Upper lobe of left lung (tissue), 6 donors: ENCODE measurements around the gene SLC25A42. TPM values are rescaled to one million over a fixed set of nuclear protein-coding genes. Genes with fewer than 3 reads are reported as not detected.

Experiments used
- ATAC-seq, 2 donors: fragments of 200-7000 bp; cut with Tn5 transposase; one replicate each; pipeline ENCODE4 v1.9.1; 2022; ENCODE audit warnings: mild to moderate bottlenecking in 2 of 2, moderate library complexity in 2 of 2; ENCODE audit not compliant: low FRiP score in 2 of 2
- DNase-seq, 2 donors: peaks; one replicate each; pipeline ENCODE4 v3.0.0-alpha.2; 2019 to 2020
- H3K27ac ChIP-seq, 4 donors: fragments of 200-600 bp; sonication (generic); one replicate each; pipeline ENCODE4 v1.5.1; 2016 to 2019
- H3K27me3 ChIP-seq, 4 donors: fragments of 200-600 bp; sonication (generic); one replicate each; pipeline ENCODE4 v1.5.1; 2017 to 2019
- H3K36me3 ChIP-seq, 4 donors: fragments of 200-600 bp; sonication (generic); one replicate each; pipeline ENCODE4 v1.5.1; 2016 to 2019
- H3K4me1 ChIP-seq, 4 donors: fragments of 200-600 bp; sonication (generic); one replicate each; pipeline ENCODE4 v1.5.1; 2018 to 2019
- H3K4me3 ChIP-seq, 4 donors: fragments of 200-600 bp; sonication (generic); one replicate each; pipeline ENCODE4 v1.5.1; 2017 to 2019; ENCODE audit warnings: mild to moderate bottlenecking in 2 of 4, moderate library complexity in 1 of 4
- H3K9me3 ChIP-seq, 4 donors: fragments of 200-600 bp; sonication (generic); one replicate each; pipeline ENCODE4 v1.5.1; 2018 to 2019
- EP300 ChIP-seq, 4 donors: sonication (generic); formaldehyde crosslinking; IDR thresholded peaks; one replicate each; pipeline ENCODE4 v1.5.1; 2017; ENCODE audit warnings: antibody characterized with exemption in 4 of 4, control low read depth in 2 of 4
- POLR2A ChIP-seq, 4 donors: fragments of 450-650 bp; IDR thresholded peaks; one replicate each; pipeline ENCODE4 v1.5.1; 2016 to 2017; ENCODE audit warnings: antibody characterized with exemption in 4 of 4, mild to moderate bottlenecking in 2 of 4
- POLR2AphosphoS5 ChIP-seq, 2 donors: sonication (generic); formaldehyde crosslinking; IDR thresholded peaks; one replicate each; pipeline ENCODE4 v1.5.1; 2017; ENCODE audit warnings: antibody characterized with exemption in 2 of 2
- WGBS, 2 donors: methylation state at CpG; one replicate each; pipeline ENCODE4 v1.1.5; 2017 to 2018; 5-methylcytosine and 5-hydroxymethylcytosine counted together
- total RNA-seq, 6 donors: library from RNA; depleted of rRNA in 4 of 6; stranded (reverse); fragments of >200 nt in 4 of 6; gene quantifications; one replicate each; pipeline versions ENCODE4 v1.1.0 to v1.2.1, GENCODE V29; 2016 to 2021
- TF ChIP-seq, protein P1 (sequence below), 6 experiments: fragments of 450-650 bp in 4 of 6; fragments of 200-600 bp in 2 of 6; sonication (generic) in 2 of 6; IDR thresholded peaks; one replicate each; pipeline ENCODE4 v1.5.1; 2016 to 2019; ENCODE audit warnings: antibody characterized with exemption in 6 of 6
- donor health status: DM: no; HTN: no; CAD: no; lungs with moderate emphysema.
- donor health status: DM: no; HTN: yes; CAD: no; lungs with severe emphysema.

SLC25A42 gene
- total RNA-seq, 6 donors from 2014 or later: 5.6 to 23.0 (median 13.6) TPM

- no peaks in the 10 kb centered on the region for H3K9me3 ChIP-seq
- no peaks in the 10 kb centered on the region for H3K27me3 ChIP-seq
- 55 to 67% methylated on average over 8 to 10 of the region's 10 CpGs for WGBS, 2 donors
- no peak overlapping the region for H3K27ac ChIP-seq
- ATAC-seq (peak in 1 of 2 donors; percentile 65), DNase-seq (peak in 1 of 2 donors; percentile 74)
- peaks cover 0 to 13% (median 3%) of the 10 kb centered on the region in 4 donors for H3K4me1 ChIP-seq
- TF ChIP-seq, protein P1, sequence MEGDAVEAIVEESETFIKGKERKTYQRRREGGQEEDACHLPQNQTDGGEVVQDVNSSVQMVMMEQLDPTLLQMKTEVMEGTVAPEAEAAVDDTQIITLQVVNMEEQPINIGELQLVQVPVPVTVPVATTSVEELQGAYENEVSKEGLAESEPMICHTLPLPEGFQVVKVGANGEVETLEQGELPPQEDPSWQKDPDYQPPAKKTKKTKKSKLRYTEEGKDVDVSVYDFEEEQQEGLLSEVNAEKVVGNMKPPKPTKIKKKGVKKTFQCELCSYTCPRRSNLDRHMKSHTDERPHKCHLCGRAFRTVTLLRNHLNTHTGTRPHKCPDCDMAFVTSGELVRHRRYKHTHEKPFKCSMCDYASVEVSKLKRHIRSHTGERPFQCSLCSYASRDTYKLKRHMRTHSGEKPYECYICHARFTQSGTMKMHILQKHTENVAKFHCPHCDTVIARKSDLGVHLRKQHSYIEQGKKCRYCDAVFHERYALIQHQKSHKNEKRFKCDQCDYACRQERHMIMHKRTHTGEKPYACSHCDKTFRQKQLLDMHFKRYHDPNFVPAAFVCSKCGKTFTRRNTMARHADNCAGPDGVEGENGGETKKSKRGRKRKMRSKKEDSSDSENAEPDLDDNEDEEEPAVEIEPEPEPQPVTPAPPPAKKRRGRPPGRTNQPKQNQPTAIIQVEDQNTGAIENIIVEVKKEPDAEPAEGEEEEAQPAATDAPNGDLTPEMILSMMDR (IDR thresholded peaks at IDR 0.05): peak in 2 of 6 experiments; percentile 11 to 37
- no peak for TF ChIP-seq POLR2AphosphoS5 (IDR thresholded peaks at IDR 0.05)
- no peak overlapping the region for H3K4me3 ChIP-seq
- peaks cover 30 to 90% (median 75%) of the 10 kb centered on the region in 4 donors for H3K36me3 ChIP-seq
Measured at GRCh38 chr19:19026299-19026971, 37.4 kb upstream of the SLC25A42 start.

DNA sequence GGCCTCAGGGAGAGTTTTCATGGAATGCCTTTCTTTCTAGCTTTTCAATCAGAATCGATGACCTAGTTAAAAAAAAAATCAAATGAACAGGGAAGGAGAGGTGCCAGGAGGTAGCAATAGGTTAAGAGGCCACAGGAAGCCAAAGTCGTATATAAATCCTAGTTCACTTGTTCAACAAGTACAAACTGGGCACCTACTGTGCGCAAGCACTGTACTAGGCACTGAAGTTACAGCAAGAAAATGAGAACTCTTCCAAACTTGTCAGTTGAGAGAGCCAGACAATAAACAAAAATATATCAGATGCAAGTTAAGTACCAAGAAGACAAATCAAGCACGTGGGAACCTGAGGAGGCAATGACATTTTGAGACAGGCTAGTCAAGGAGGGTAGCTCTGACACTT is 36.6 kb upstream of the SLC25A42 start:
- H3K27me3 ChIP-seq: no peaks in the 10 kb centered on the region
- ATAC-seq (no peak), DNase-seq (no peak)
- 88 to 93% methylated on average over 4 of the region's 4 CpGs for WGBS, 2 donors
- no peak overlapping the region for H3K4me3 ChIP-seq
- H3K9me3 ChIP-seq: no peaks in the 10 kb centered on the region
- H3K36me3 ChIP-seq: peaks cover 30 to 87% (median 71%) of the 10 kb centered on the region in 4 donors
- peaks cover 5 to 17% (median 7%) of the 10 kb centered on the region in 4 donors for H3K4me1 ChIP-seq
- no peak overlapping the region for H3K27ac ChIP-seq
- TF ChIP-seq EP300 (IDR thresholded peaks at IDR 0.05) (no peak), POLR2A (IDR thresholded peaks at IDR 0.05) (no peak)
- TF ChIP-seq, protein P1 (IDR thresholded peaks at IDR 0.05): no peak

DNA sequence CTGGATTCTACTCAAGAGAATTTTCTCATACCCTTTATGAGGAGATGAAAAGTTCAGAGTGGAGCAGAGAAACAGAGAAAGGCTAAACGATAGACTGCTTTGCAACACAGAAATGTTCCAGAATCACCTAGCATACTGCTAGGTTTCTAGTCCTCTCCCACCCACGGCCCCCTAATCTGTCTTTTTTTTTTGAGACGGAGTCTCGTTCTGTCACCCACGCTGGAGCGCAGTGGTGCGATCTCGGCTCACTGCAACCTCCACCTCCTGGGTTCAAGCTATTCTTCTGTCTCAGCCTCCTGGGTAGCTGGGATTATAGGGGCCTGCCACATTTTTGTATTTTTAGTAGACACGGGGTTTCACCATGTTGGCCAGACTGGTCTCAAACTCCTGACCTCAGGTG is 35.3 kb upstream of the SLC25A42 start:
- no peak for TF ChIP-seq POLR2A (IDR thresholded peaks at IDR 0.05)
- TF ChIP-seq EP300 (IDR thresholded peaks at IDR 0.05): no peak
- TF ChIP-seq, protein P1 (IDR thresholded peaks at IDR 0.05): no peak
- peaks cover 10 to 25% (median 14%) of the 10 kb centered on the region in 4 donors for H3K4me1 ChIP-seq
- H3K27ac ChIP-seq: no peak overlapping the region
- no peaks in the 10 kb centered on the region for H3K9me3 ChIP-seq
- no peak for DNase-seq
- H3K27me3 ChIP-seq: no peaks in the 10 kb centered on the region
- no peak for ATAC-seq
- WGBS, 2 donors: 92 to 93% methylated on average over 9 of the region's 9 CpGs
- no peak overlapping the region for H3K4me3 ChIP-seq
- peaks cover 30 to 74% (median 61%) of the 10 kb centered on the region in 4 donors for H3K36me3 ChIP-seq

- Histone ChIP-seq H3K4me1 (peaks cover 19 to 34% (median 24%) of the 10 kb centered on the region in 4 donors), H3K36me3 (peaks cover 15 to 41% (median 34%) of the 10 kb centered on the region in 4 donors), H3K27ac (peak overlapping the region; percentile 93 to 97 (median 96)), H3K9me3 (no peaks in the 10 kb centered on the region), H3K27me3 (no peaks in the 10 kb centered on the region), H3K4me3 (peak overlapping the region in 2 of 4 donors; percentile 76 to 93)
- DNase-seq (no peak), ATAC-seq (no peak)
- 61 to 68% methylated on average over 5 of the region's 5 CpGs for WGBS, 2 donors
- TF ChIP-seq, protein P1 (IDR thresholded peaks at IDR 0.05): no peak
- TF ChIP-seq POLR2A (IDR thresholded peaks at IDR 0.05) (no peak), POLR2AphosphoS5 (IDR thresholded peaks at IDR 0.05) (no peak), EP300 (IDR thresholded peaks at IDR 0.05) (no peak)
Measured at GRCh38 chr19:19031891-19032290, 31.9 kb upstream of the SLC25A42 start.
